Smooth muscle cell (in vitro differentiated cells): ENCODE measurements around the gene TAL1. TPM values are rescaled to one million over a fixed set of nuclear protein-coding genes. Genes with fewer than 3 reads are reported as not detected.

ENCODE experiments used
- DNase-seq: peaks from one replicate; lab custom pipeline; 2025; ENCODE audit not compliant: unreplicated experiment; lab: John Stamatoyannopoulos, UW
- H2AFZ ChIP-seq: fragments of 200-600 bp; sonication (generic); 2 replicates; pipeline ENCODE4 v1.6.0; 2016; ENCODE audit warnings: antibody characterized with exemption, low read depth, mild to moderate bottlenecking
- H3F3A ChIP-seq: fragments of 200-600 bp; sonication (generic); 2 replicates; pipeline ENCODE4 v1.6.0; 2017; ENCODE audit warnings: antibody characterized with exemption, low read depth
- H3K27ac ChIP-seq: fragments of 200-600 bp; sonication (generic); 2 replicates; pipeline ENCODE4 v1.5.1; 2016; ENCODE audit warnings: low read depth, mild to moderate bottlenecking
- H3K27me3 ChIP-seq: fragments of 200-600 bp; sonication (generic); 2 replicates; pipeline ENCODE4 v1.6.1; 2016; ENCODE audit warnings: low read depth, mild to moderate bottlenecking
- H3K36me3 ChIP-seq: fragments of 200-600 bp; sonication (generic); 2 replicates; pipeline ENCODE4 v1.5.1; 2016; ENCODE audit warnings: low read depth
- H3K4me1 ChIP-seq: fragments of 200-600 bp; sonication (generic); 2 replicates; pipeline ENCODE4 v1.5.1; 2016; ENCODE audit warnings: low read depth
- H3K4me2 ChIP-seq: fragments of 200-600 bp; sonication (generic); 2 replicates; pipeline ENCODE4 v1.6.0; 2016; ENCODE audit warnings: mild to moderate bottlenecking
- H3K4me3 ChIP-seq: fragments of 200-600 bp; sonication (generic); 2 replicates; pipeline ENCODE4 v1.5.1; 2016; ENCODE audit warnings: mild to moderate bottlenecking
- H3K79me2 ChIP-seq: fragments of 200-600 bp; sonication (generic); 2 replicates; pipeline ENCODE4 v1.6.0; 2016; ENCODE audit warnings: low read depth, mild to moderate bottlenecking
- H3K9ac ChIP-seq: fragments of 200-600 bp; sonication (generic); 2 replicates; pipeline ENCODE4 v1.6.0; 2016; ENCODE audit warnings: low read depth
- H3K9me3 ChIP-seq: fragments of 200-600 bp; sonication (generic); replicated peaks from 2 replicates; pipeline ENCODE4 v1.5.1; 2016; ENCODE audit warnings: low read depth
- H4K20me1 ChIP-seq: fragments of 200-600 bp; sonication (generic); 2 replicates; pipeline ENCODE4 v1.6.0; 2016; ENCODE audit warnings: low read depth
- CTCF ChIP-seq: fragments of 200-600 bp; sonication (generic); IDR thresholded peaks from 2 replicates; pipeline ENCODE4 v1.5.1; 2017; ENCODE audit warnings: borderline replicate concordance, mild to moderate bottlenecking, antibody characterized with exemption; ENCODE audit not compliant: insufficient read depth, poor library complexity, severe bottlenecking
- WGBS: methylation state at CpG from one replicate; pipeline ENCODE4 v1.1.7; 2016; ENCODE audit warnings: low lambda C conversion rate; 5-methylcytosine and 5-hydroxymethylcytosine counted together
- polyA plus RNA-seq: library from polyadenylated mRNA; unstranded; fragments of >200 nt; fragmentation: Nextera tagmentation; extraction: Ambion mirVana; gene quantifications from 2 replicates; pipeline ENCODE4 v1.2.1, GENCODE V29; 2016
- total RNA-seq: library from RNA; depleted of rRNA; stranded (reverse); fragments of >200 nt; gene quantifications from 2 replicates; pipeline ENCODE4 v1.2.3, GENCODE V29; 2014

Gene TAL1
- total and polyA plus RNA-seq, 2 experiments from 2014 or later, result not detected

- no peak overlapping the region for H3K4me2 ChIP-seq
- 94% methylated on average over 3 of the region's 3 CpGs for WGBS
- no peaks in the 10 kb centered on the region for H3K9me3 ChIP-seq
Observed at GRCh38 chr1:47249755-47250154, 17.7 kb upstream of the TAL1 start.

GRCh38 chr1:47244339-47244862 lies 12.4 kb upstream of the TAL1 start:
- Histone ChIP-seq H3K4me1 (no peaks in the 10 kb centered on the region), H4K20me1 (no peaks in the 10 kb centered on the region), H3K36me3 (no peaks in the 10 kb centered on the region), H3K27ac (no peak overlapping the region), H3K4me2 (no peak overlapping the region), H3K9me3 (no peaks in the 10 kb centered on the region), H3K79me2 (no peaks in the 10 kb centered on the region), H3F3A (no peaks in the 10 kb centered on the region), H3K4me3 (no peak overlapping the region), H2AFZ (no peak overlapping the region), H3K9ac (no peak overlapping the region), H3K27me3 (peaks cover 25% of the 10 kb centered on the region)
- DNase-seq, result no peak
- no peak for TF ChIP-seq CTCF
- WGBS, result 67% methylated on average over 3 of the region's 3 CpGs

More at GRCh38 chr1:47249755-47250154, 17.7 kb upstream of the TAL1 start:
- no peaks in the 10 kb centered on the region for H3K79me2 ChIP-seq
- peaks cover under 1% of the 10 kb centered on the region for H3K27me3 ChIP-seq
- H3F3A ChIP-seq, result no peaks in the 10 kb centered on the region
- H3K36me3 ChIP-seq, result no peaks in the 10 kb centered on the region
- no peak for DNase-seq
- H3K4me3 ChIP-seq, result no peak overlapping the region
- no peaks in the 10 kb centered on the region for H4K20me1 ChIP-seq
- no peaks in the 10 kb centered on the region for H3K4me1 ChIP-seq
- no peak overlapping the region for H2AFZ ChIP-seq
- no peak overlapping the region for H3K9ac ChIP-seq
- H3K27ac ChIP-seq, result no peak overlapping the region
- TF ChIP-seq CTCF, result no peak

- no peak overlapping the region for H3K4me3 ChIP-seq
- H3K4me1 ChIP-seq, result no peaks in the 10 kb centered on the region
- 62% methylated on average over 5 of the region's 5 CpGs for WGBS
- H3K27ac ChIP-seq, result no peak overlapping the region
- H3K36me3 ChIP-seq, result no peaks in the 10 kb centered on the region
- peaks cover 30% of the 10 kb centered on the region for H3K27me3 ChIP-seq
- H3K4me2 ChIP-seq, result no peak overlapping the region
- no peak overlapping the region for H2AFZ ChIP-seq
- no peaks in the 10 kb centered on the region for H4K20me1 ChIP-seq
- DNase-seq, result no peak
- TF ChIP-seq CTCF, result no peak
- H3K9me3 ChIP-seq, result no peaks in the 10 kb centered on the region
- H3K79me2 ChIP-seq, result no peaks in the 10 kb centered on the region
- no peak overlapping the region for H3K9ac ChIP-seq
- no peaks in the 10 kb centered on the region for H3F3A ChIP-seq
Observed at GRCh38 chr1:47243910-47244309, 11.9 kb upstream of the TAL1 start.
